Stimulated activated CD8-positive, alpha-beta memory T cell treated with anti-CD3 and anti-CD28 coated beads, Interleukin-15, amount 100 ng/mL, for 24 hours (primary cell): ENCODE data around the gene NDUFB7.
"Not testable (repeated sequence)": the region's sequence is repeated elsewhere in the genome, so short reads cannot be mapped to it uniquely, and the experiment has no call there.

Source experiments
- DNase-seq: peaks from one replicate; pipeline ENCODE4 v3.0.0-alpha.2; 2020; ENCODE audit warnings: low read depth

NDUFB7 gene

DNA sequence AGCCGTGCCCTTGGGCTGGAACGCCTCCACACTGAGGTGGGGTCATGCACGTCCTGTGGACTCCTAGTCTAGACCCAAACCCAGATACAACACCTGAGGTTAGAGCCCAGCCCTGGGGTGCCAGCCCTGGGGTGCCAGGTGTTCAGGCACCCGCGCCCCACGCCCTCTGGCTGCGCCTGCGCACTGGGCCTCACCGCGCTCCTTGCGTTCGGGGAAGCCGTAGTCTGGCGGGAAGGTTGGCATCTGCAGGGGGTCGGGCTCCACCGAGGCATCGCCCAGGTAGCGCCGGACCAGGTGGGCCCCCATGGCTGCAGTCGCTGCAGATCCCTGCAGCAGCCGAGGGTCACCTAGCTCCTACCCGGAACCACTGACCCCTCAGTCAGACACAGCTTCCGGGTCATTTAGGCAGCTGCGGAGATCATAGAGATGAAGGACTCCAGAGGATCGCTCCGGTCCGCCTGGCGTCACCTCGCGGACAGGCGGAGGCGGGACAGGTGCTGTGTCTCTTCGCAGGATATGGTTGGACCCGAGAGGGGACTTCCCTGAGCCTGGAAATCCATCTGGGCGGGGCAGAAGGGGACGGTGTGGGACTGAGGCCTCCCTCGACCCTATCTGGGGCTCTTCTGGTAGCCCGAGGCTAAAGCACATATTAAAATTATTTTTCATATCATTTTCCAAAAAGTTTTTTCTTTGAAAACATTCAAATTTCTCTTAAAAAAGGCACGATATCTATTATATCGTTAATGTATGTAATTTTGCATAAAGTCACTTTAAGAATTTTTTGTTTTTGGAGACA, at the start of gene NDUFB7:
Gene NDUFB7 (minus strand): TSS at position 372 of the 796 bp plus-strand sequence. CDS start 66 bp downstream, at position 306.
- DNase-seq = peak; percentile 62

DNA sequence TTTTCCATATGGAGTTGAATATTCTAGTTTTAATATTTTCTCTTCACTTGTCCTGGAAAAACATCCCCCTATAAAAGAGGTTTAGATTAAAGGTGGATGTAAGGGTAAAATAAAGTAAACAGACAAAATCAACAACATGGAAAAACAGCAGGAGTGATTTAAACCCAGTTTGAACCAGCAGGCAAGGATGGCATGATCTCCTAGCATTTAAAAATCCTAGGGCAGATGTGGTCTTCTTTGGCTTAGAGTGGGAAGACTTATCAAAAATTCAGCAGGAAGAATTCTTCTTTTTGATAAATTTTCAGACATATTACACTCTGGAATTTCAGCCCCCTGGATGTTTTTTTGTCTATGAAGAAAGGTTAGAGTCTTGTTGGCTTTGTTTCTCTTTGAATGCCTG, 47.5 kb upstream of the NDUFB7 start:
- DNase-seq = no peak

DNA sequence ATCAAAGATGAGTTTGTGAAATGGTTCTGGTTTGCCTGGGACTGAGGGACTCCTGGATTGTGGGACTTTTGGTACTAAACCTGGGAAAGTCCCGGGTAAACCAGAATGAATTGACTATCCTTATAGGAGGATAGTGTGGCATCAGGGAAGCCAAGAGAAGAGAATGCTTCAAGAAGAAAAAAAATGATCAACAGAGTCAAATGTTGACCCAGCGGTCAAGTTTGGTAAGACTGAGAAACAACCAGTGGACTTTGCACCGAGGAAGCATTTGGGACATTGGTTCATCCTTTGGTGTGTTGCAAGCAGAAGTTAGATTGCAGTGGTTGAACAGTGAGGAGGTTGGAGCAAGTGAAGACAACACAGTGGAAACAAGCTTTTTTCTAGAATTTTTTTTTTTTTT, 44.5 kb upstream of the NDUFB7 start:
- DNase-seq = no peak

DNA sequence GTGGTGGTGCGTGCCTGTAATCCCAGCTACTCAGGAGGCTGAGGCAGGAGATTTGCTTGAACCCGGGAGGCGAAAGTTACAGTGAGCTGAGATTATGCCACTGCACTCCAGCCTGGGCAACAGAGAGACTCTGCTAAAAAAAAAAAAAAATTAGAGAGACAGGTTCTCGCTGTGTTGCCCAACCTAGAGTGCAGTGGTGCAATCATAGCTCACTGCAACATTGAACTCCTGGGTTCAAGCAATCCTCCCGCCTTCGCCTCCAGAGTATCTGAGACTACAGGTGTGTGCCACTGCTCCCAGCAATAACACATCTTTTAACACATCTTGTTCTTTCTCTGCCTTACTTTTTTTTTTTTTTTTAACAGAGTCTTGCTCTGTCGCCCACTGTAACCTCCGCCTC, 43.8 kb upstream of the NDUFB7 start:
- no peak for DNase-seq

DNA sequence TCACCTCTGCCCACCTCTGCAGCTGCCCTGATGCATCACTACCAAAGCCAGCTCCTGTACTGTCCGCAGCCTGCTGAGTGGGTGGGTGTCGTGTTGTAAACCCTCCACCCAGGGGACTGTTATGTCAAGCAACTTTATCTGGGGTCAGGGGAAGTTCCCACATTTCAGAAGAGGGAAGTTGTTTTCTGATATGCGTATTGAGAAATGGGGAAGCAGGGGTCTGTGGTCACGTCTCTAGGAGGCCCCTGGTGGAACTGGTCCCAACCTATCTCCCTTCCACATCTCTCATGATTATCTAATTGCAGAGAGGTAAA, 42.2 kb upstream of the NDUFB7 start:
- no peak for DNase-seq

DNA sequence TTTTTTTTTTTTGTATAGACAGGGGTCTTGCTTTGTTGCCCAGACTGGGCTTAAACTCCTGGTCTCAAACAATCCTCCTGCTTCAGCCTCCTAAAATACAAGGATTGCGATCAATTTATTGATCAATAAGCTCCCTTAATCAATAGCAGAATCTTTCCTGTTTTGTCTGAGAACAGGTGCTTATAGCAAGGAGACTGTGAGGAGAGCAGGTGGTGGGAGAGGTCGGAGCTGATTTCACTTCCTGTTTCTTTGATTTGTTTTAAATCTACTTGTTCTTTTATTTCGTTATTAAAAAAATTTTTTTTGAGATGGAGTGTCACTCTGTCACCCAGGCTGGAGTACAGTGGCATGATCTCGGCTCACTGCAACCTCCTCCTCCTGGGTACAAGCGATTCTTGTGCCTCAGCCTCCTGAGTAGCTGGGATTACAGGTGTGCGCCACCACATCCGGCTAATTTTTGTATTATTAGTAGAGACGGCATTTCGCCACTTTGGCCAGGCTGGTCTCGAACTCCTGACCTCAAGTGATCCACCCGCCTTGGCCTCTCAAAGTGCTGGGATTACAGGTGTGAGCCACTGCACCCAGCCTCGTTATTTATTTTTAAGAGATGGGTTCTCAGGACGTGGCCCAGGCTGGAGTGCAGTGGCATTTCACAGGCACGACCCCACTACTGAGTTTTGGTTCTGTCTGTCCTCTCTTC, 41.7 kb upstream of the NDUFB7 start:
- not testable (repeated sequence) for DNase-seq

DNA sequence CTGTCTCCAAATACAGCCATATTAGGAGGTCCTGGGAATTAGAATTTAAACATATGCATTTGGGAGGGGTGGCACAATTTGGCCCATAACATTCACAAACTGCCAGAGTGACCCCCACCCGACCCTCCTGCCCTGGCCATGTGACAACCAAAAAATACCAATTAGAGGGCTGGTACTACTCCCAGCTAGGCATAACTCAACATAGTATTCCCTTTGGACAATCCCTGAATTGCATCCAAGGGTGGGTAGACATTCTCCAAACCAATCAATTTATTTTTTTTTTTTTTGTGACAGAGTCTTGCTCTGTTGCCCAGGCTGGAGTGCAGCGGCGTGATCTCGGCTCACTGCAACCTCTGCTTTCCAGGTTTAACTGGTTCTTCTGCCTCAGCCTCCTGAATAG, 40.8 kb upstream of the NDUFB7 start:
- no peak for DNase-seq

DNA sequence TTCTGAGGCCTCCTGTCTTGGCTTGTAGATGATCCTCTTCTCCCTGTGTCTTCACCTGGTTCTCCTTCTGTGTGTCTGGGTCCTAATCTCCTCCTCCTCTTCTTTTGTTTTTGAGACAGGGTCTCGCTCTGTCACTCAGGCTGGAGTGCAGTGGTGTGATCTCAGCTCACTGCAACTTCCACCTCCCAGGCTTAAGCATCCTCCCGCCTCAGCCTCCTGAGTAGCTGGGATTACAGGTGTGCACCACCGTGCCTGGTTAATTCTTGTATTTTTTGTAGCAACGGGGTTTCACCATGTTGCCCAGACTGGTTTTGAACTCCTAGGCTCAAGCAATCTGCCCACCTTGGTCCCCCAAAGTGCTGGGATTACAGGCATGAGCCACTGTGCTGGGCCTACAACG, 40.4 kb upstream of the NDUFB7 start:
- not testable (repeated sequence) for DNase-seq

DNA sequence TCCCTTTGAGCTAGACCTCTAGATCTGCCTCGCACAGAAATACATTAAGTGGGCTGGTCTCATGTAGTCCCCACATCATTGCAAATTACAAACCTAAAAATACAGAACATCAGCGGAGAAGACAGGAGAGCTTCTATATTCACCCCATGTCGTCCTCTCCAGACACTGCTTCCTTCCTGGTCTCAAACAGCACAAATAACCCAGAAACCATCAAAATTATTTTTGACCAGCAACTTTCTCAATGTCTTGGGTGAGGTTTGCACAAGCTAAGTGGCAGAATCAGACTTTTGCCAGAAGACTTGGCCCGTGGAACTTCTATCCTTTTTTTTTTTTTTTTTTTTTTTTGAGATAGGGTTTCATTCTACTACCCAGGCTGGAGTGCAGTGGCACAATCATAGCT, 39.2 kb upstream of the NDUFB7 start:
- no peak for DNase-seq

DNA sequence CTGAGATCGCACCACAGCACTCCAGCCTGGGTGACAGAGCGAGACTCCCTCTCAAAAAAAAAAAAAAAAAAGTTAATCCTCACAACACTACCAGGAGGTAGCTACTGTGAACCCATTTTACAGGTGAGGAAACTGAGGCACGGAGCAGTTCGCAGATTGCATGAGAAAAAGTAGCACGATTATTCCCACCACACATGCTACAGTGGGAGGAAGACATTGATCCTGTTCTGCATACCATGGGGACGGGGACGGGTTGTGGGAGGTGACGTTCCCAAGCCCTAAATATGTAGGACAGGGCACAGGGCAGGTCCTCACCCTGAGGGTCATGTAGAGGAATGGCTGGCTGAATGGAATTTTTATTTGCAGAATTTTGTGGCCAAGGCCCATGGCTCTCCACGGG, 34.8 kb upstream of the NDUFB7 start:
- DNase-seq = no peak

DNA sequence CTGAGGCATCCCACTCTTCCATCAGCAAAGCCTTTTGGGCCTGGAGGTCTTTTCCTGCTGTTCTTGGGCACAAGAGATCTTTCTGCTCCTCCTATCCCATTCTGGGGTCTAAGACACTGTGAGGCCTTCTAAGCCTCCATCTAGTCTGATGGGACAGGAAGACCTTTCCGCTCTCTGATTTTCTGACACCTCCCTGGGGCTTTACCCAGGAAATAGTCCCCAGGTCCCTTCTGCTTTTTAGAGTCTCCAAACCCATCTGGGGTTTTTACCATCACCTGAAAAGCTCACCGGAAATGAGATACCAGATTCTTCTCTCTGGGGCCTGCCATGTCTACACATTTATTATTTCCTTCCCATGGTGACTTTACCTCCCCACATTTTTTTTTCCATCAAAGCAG, 32.1 kb upstream of the NDUFB7 start:
- DNase-seq = no peak

DNA sequence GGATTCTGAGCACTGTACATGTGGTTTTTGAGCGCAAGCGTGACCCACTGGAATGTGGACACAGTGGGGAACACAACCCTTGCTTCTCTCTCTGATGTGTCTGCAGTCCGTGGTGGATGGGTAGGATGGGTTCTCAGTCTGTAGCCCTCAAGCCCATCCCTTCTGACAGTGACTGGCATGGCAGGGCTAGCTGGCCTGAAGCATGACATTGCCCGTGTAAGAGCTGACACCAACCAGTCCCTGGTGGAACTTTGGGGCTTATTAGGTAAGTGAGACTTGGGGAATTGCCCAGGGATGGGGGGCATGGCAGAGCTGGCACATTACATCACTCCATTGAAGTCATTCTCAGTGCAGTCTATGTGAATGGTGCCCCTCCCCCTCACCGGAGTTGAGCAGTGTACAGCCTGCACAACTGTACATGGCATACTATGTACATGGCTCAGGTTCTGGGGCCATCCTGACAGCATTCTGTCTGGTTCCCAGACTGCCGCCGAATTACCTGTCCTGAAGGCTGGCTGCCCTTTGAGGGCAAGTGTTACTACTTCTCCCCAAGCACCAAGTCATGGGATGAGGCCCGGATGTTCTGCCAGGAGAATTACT, 27.8 kb upstream of the NDUFB7 start:
- DNase-seq = no peak

DNA sequence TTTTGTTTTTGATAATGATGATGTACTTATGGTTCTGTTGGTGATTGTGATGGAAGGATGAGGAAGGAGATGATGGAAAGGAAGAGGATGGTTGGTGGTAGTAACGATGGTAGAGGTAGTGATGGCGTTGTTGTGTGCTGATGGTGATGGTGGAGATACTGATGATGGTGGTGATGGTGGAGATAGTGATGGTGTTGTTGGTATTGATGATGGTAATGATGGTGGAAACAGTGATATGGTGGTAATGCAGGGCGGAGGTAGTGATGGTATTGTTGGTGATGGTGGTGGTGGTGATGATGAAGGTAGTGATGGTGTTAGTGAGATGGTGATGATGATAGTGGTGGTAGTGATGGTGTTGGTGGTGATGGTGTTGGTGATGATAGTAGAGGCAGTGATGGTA, 23.7 kb upstream of the NDUFB7 start:
- no peak for DNase-seq

DNA sequence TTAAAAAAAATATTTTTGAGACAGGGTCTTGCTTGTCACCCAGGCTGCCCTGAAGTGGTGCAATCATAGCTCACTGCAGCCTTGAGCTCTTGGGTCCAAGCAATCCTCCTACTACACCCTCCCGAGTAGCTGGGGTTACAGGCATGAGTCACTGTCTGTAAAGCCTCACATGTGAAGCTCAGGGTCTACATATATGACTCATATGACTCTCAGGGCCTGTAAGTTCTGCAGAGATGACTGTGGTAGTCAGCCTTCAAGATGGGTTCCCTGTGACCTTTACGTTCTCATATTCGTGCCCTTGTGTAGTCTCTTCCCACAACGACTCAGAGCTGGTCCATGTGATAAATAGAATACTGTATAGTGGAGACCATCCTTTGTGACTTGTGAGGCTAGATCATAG, 17.6 kb upstream of the NDUFB7 start:
- DNase-seq = not testable (repeated sequence)

DNA sequence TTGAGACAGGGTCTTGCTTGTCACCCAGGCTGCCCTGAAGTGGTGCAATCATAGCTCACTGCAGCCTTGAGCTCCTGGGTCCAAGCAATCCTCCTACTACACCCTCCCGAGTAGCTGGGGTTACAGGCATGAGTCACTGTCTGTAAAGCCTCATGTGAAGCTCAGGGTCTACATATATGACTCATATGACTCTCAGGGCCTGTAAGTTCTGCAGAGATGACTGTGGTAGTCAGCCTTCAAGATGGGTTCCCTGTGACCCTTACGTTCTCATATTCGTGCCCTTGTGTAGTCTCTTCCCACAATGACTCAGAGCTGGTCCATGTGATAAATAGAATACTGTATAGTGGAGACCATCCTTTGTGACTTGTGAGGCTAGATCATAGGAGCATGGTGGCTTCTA, 13.3 kb upstream of the NDUFB7 start:
- DNase-seq = not testable (repeated sequence)

DNA sequence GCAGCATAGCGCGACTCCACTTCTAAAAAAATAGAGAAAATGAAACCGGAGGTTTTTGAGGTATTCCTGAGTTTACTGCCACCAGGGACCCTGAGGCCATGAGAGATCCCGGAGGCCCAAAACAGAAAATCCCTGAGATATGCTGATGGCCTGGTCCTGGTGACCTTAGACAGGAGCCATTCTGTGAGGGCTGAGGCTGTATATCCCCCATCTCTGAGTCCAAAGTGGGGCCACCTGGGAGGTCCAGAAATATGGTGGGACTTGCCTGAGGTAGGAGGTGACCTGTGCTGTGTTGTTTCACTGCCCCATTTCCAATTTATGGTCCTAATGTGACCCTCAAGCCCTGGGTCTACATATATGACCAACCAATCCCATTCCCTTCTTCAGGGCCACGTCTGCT, 12.5 kb upstream of the NDUFB7 start:
- DNase-seq = not testable (repeated sequence)

DNA sequence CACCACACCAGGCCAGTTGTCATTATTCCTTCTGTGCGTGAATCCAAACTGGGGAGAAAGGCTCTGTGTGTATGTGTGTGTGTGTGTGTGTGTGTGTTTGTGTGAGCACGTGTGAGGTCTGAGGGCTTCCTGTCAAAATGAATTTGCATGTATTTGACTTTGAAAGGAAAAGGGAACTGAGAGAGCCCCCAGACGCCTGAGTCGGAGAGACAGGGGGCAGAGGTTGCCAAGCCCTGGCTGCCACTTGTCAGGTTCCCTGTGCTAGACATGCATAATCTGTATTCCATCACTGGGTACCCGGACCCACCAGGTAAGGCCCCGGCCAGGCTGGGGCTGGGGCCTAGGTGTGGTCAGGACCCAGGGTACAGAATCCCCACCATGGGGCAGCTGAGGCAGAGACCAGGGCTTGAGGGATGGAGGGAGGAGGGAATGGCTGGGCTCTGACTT, 11.1 kb upstream of the NDUFB7 start, which contains the start of gene CLEC17A:
Gene CLEC17A (plus strand): TSS at position 191 of the 447 bp plus-strand sequence. CDS start 77 bp downstream, at position 268.
- DNase-seq = no peak

DNA sequence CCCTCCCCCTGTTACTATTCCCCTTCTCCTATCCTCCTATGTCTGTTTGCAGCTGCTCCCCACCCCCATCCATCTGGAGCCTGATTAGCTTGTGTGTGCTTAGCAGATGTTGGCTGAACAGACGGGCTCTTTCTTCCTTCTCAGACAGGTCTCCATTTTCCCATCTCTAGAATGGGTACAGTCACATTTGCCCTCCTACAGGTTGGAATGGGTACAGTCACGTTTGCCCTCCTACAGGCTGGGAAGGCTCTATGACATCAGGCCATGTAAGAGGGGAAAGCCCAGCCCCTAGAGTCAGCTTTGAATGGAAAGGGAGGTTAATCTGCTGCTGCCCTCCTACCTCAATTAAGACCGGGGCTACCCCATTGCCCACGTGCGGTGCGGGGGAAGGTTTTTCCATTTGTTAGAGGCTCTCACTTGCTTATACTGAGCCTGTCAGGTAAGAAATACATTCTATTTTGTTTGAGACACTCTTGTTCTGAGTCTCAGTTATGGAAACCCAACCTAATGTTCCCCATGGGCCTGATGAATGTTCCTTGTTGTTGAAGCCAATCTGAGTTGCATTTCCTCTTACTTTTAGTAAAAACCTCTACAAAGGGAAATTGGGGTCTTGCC, 8.9 kb upstream of the NDUFB7 start:
- no peak for DNase-seq

DNA sequence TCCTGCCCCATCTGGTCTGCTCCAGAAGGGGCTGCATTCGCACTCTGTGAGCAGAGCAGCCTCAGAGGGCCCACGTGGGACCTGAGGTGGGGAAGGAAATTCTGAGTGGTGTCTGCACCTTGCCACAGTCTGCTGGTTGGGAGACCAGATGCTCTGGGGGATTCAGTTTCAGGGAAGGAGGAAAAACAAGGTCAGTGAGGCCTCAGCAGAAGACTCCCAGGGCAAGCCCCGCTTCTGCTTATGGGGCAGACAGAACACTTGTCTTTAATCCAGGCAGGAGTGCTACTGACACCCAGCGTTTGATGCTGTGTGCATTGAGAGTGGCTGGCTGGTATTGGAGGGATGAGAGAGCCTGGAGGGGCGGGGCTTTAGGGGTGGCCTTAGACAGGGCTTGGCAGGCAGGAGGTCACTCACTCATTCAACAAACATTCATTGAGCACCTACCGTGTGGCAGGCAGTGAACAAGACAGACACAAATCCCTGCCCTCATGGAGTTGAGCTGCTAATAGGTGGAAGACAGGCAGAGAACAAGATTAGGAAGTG, 6.1 kb upstream of the NDUFB7 start:
- DNase-seq = no peak

DNA sequence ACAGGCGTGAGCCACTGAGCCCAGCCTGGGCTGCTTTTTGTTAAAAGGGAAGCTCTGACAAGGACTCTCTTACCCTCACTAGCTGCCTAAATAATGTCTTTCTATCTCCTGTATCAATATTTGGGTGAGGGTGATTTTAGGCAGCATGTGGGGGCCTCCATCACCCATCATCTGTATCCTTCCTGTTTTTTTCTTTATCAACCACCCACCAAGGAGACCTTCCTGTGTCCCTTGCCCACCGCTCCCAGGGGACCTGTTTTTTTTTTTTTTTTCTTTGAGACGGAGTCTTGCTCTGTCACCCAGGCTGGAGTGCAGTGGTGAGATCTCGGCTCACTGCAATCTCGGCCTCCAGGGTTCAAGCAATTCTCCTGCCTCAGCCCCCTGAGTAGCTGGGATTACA, 5.4 kb upstream of the NDUFB7 start:
- no peak for DNase-seq

DNA sequence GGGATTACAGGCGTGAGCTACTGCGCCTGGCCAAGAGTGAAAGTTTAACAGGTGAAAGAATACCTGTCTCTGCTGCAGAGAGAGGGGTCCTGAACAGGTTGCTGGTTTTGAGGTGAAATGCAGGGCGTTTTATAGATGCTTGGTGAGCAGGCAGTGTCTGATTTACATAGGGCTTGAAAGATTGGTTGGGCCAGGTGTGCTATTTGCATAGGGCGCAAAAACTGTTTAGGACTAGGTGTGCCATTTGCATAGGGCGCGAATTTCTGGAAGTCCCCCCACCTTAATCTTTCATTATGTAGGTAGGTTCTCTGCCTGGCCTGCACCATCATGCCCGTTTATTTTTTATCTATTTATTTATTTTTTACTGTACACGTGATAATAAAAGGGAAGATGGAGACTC, 4.5 kb upstream of the NDUFB7 start:
- DNase-seq = no peak

DNA sequence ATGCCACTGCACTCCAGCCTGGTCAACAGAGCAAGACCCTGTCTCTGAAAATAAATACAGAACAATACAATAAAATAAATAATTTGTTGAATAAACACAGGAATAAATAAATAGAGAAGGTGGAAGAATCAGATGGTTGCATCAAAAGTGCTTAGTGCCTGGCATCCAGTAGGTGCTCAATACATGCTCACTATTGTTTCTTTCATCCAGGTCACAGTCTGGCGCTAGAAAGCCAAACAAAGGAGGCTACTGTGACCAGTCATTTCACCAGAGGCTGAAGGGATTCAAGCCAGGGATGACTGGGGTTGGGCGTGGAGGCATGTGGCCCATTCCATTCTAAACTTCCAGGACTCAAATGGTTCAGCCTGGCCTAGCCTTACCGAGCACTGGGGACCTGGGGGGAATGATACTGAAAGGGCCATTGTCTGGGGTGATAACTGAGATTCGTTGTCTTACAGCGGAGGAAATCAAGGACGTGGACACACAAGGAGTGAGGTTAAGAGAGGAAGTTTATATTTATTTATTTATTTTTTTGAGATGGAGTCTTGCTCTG, 3.6 kb upstream of the NDUFB7 start:
- no peak for DNase-seq
